ENCODE data around the gene LAMC2. TPM values are rescaled to one million over a fixed set of nuclear protein-coding genes. Genes with fewer than 3 reads are reported as not detected.

The LAMC2 gene
- total and polyA plus RNA-seq, 2 experiments from 2014 or later: 1.9 to 2.7 TPM

DNA sequence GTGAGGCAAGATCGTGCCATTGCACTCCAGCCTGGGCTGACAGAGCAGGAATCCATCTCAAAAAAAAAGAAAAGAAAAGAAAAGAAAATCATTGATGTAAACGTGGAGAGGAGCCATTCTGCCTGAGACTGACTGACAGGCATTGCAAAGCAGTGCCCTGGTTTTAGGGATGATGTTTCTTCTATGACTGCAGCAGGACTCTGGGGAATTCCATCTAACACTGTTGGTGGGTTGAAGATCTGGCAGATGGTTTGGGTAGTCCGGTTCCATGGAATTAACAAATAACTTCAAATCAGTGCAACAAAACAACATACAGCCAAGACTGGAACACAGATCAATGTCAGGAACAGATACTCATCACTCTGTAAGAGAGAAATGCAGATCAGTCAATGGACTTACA is 17.8 kb upstream of the LAMC2 start:
- H4K20me1 ChIP-seq (ENCODE audit: insufficient read depth): no peaks in the 10 kb centered on the region

GRCh38 chr1:183173828-183174227 is 12.2 kb upstream of the LAMC2 start:
- Histone ChIP-seq H3K9ac (no peak overlapping the region), H3K27ac (no peak overlapping the region), H3F3A (ENCODE audit: insufficient read depth) (no peaks in the 10 kb centered on the region), H3K4me3 (no peak overlapping the region), H3K9me3 (ENCODE audit: low read depth) (no peaks in the 10 kb centered on the region), H3K9me2 (ENCODE audit: insufficient read depth) (no peaks in the 10 kb centered on the region), H3K4me1 (ENCODE audit: insufficient read depth) (no peaks in the 10 kb centered on the region), H4K20me1 (ENCODE audit: insufficient read depth) (no peaks in the 10 kb centered on the region), H3K4me2 (ENCODE audit: unreplicated experiment) (no peak overlapping the region), H3K36me3 (ENCODE audit: low read depth) (no peaks in the 10 kb centered on the region), H3K79me2 (ENCODE audit: insufficient read depth) (no peaks in the 10 kb centered on the region), H2AFZ (no peak overlapping the region), H3K27me3 (replicated peaks; ENCODE audit: insufficient read depth) (no peaks in the 10 kb centered on the region)
- TF ChIP-seq EZH2phosphoT487 (IDR thresholded peaks at IDR 0.05; ENCODE audit: insufficient read depth, low read depth): no peak
- no peak for TF ChIP-seq EZH2 (IDR thresholded peaks at IDR 0.05; ENCODE audit: insufficient read depth, poor library complexity, severe bottlenecking)
- 76 to 85% methylated on average over 2 of the region's 2 CpGs for WGBS, 2 experiments (ENCODE audit: low coverage in 1 of 2, low lambda C conversion rate in 2 of 2, missing lambda C conversion rate in 2 of 2)
- no peak for DNase-seq
- in situ Hi-C loops (cut with MboI): no loop called here

More for the DNA sequence above, 17.8 kb upstream of the LAMC2 start:
- H3F3A ChIP-seq (ENCODE audit: insufficient read depth): peaks cover 17% of the 10 kb centered on the region
- no peaks in the 10 kb centered on the region for H3K79me2 ChIP-seq (ENCODE audit: insufficient read depth)
- no peak for TF ChIP-seq EZH2 (IDR thresholded peaks at IDR 0.05; ENCODE audit: insufficient read depth, poor library complexity, severe bottlenecking)
- TF ChIP-seq EZH2phosphoT487 (IDR thresholded peaks at IDR 0.05; ENCODE audit: insufficient read depth, low read depth): no peak
- H3K9ac ChIP-seq: no peak overlapping the region
- no peak overlapping the region for H3K4me3 ChIP-seq
- H3K9me2 ChIP-seq (ENCODE audit: insufficient read depth): no peaks in the 10 kb centered on the region
- in situ Hi-C loops (cut with MboI): no loop called here
- H3K4me1 ChIP-seq (ENCODE audit: insufficient read depth): peaks cover 21% of the 10 kb centered on the region
- no peaks in the 10 kb centered on the region for H3K9me3 ChIP-seq (ENCODE audit: low read depth)
- H3K36me3 ChIP-seq (ENCODE audit: low read depth): no peaks in the 10 kb centered on the region
- 37 to 41% methylated on average over 3 of the region's 3 CpGs for WGBS, 2 experiments (ENCODE audit: low coverage in 1 of 2, low lambda C conversion rate in 2 of 2, missing lambda C conversion rate in 2 of 2)
- no peaks in the 10 kb centered on the region for H3K27me3 ChIP-seq (replicated peaks; ENCODE audit: insufficient read depth)
- no peak overlapping the region for H2AFZ ChIP-seq
- no peak overlapping the region for H3K4me2 ChIP-seq (ENCODE audit: unreplicated experiment)
- DNase-seq: no peak
- no peak overlapping the region for H3K27ac ChIP-seq

DNA sequence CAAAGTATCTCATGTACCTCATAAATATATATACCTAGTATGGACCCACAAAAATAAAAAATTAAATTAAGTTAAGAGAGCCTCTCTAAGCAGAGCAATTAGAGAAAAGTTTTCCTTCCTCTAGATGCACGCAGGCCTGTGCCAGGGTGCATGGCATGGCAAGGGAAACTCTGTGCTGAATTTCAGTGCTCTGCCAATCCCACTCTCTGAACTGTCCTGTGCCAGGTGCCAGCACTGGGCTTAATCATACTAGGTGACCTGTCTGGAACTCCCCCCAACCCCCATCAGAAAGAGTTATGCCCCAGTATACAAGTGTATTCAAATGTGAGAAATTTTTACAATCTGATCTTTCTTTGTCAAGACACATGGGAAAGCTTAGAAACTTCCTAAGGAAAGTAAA is 10.4 kb upstream of the LAMC2 start:
- 100% methylated on average over 1 of the region's 1 CpG for WGBS, 2 experiments (ENCODE audit: low coverage in 1 of 2, low lambda C conversion rate in 2 of 2, missing lambda C conversion rate in 2 of 2)
- Histone ChIP-seq H3K4me3 (no peak overlapping the region), H3K9me2 (ENCODE audit: insufficient read depth) (no peaks in the 10 kb centered on the region), H2AFZ (no peak overlapping the region), H4K20me1 (ENCODE audit: insufficient read depth) (no peaks in the 10 kb centered on the region), H3K4me1 (ENCODE audit: insufficient read depth) (peaks cover 9% of the 10 kb centered on the region), H3K9me3 (ENCODE audit: low read depth) (no peaks in the 10 kb centered on the region), H3K4me2 (ENCODE audit: unreplicated experiment) (no peak overlapping the region), H3K9ac (no peak overlapping the region), H3F3A (ENCODE audit: insufficient read depth) (peaks cover 7% of the 10 kb centered on the region), H3K36me3 (ENCODE audit: low read depth) (no peaks in the 10 kb centered on the region), H3K27me3 (replicated peaks; ENCODE audit: insufficient read depth) (no peaks in the 10 kb centered on the region), H3K79me2 (ENCODE audit: insufficient read depth) (no peaks in the 10 kb centered on the region), H3K27ac (no peak overlapping the region)
- in situ Hi-C loops (cut with MboI): no loop called here
- TF ChIP-seq EZH2 (IDR thresholded peaks at IDR 0.05; ENCODE audit: insufficient read depth, poor library complexity, severe bottlenecking) (no peak), EZH2phosphoT487 (IDR thresholded peaks at IDR 0.05; ENCODE audit: insufficient read depth, low read depth) (no peak)
- DNase-seq: no peak

- H3K27ac ChIP-seq: no peak overlapping the region
- WGBS, 2 experiments (ENCODE audit: low coverage in 1 of 2, low lambda C conversion rate in 2 of 2, missing lambda C conversion rate in 2 of 2): 48 to 57% methylated on average over 7 of the region's 7 CpGs
- H4K20me1 ChIP-seq (ENCODE audit: insufficient read depth): no peaks in the 10 kb centered on the region
- no peak overlapping the region for H3K4me2 ChIP-seq (ENCODE audit: unreplicated experiment)
- H3K27me3 ChIP-seq (replicated peaks; ENCODE audit: insufficient read depth): no peaks in the 10 kb centered on the region
- no peak overlapping the region for H2AFZ ChIP-seq
- in situ Hi-C loops (cut with MboI): no loop called here
- no peak overlapping the region for H3K9ac ChIP-seq
- no peak for DNase-seq
- no peaks in the 10 kb centered on the region for H3K36me3 ChIP-seq (ENCODE audit: low read depth)
- peaks cover 19% of the 10 kb centered on the region for H3K4me1 ChIP-seq (ENCODE audit: insufficient read depth)
- peaks cover 25% of the 10 kb centered on the region for H3F3A ChIP-seq (ENCODE audit: insufficient read depth)
- no peaks in the 10 kb centered on the region for H3K9me3 ChIP-seq (ENCODE audit: low read depth)
- H3K79me2 ChIP-seq (ENCODE audit: insufficient read depth): no peaks in the 10 kb centered on the region
- no peaks in the 10 kb centered on the region for H3K9me2 ChIP-seq (ENCODE audit: insufficient read depth)
- no peak overlapping the region for H3K4me3 ChIP-seq
- TF ChIP-seq EZH2phosphoT487 (IDR thresholded peaks at IDR 0.05; ENCODE audit: insufficient read depth, low read depth) (no peak), EZH2 (IDR thresholded peaks at IDR 0.05; ENCODE audit: insufficient read depth, poor library complexity, severe bottlenecking) (no peak)
Measured at GRCh38 chr1:183178545-183178944, 7.5 kb upstream of the LAMC2 start.

GRCh38 chr1:183179033-183179432 is 7.0 kb upstream of the LAMC2 start:
- in situ Hi-C loops (cut with MboI): no loop called here
- H2AFZ ChIP-seq: no peak overlapping the region
- H3K79me2 ChIP-seq (ENCODE audit: insufficient read depth): no peaks in the 10 kb centered on the region
- H3F3A ChIP-seq (ENCODE audit: insufficient read depth): peaks cover 25% of the 10 kb centered on the region
- H3K9me2 ChIP-seq (ENCODE audit: insufficient read depth): no peaks in the 10 kb centered on the region
- H4K20me1 ChIP-seq (ENCODE audit: insufficient read depth): no peaks in the 10 kb centered on the region
- 80% methylated on average over 2 of the region's 2 CpGs for WGBS, 2 experiments (ENCODE audit: low coverage in 1 of 2, low lambda C conversion rate in 2 of 2, missing lambda C conversion rate in 2 of 2)
- H3K9me3 ChIP-seq (ENCODE audit: low read depth): no peaks in the 10 kb centered on the region
- no peak for DNase-seq
- no peak overlapping the region for H3K9ac ChIP-seq
- no peak overlapping the region for H3K4me3 ChIP-seq
- peaks cover 19% of the 10 kb centered on the region for H3K4me1 ChIP-seq (ENCODE audit: insufficient read depth)
- no peaks in the 10 kb centered on the region for H3K27me3 ChIP-seq (replicated peaks; ENCODE audit: insufficient read depth)
- TF ChIP-seq EZH2phosphoT487 (IDR thresholded peaks at IDR 0.05; ENCODE audit: insufficient read depth, low read depth) (no peak), EZH2 (IDR thresholded peaks at IDR 0.05; ENCODE audit: insufficient read depth, poor library complexity, severe bottlenecking) (no peak)
- H3K4me2 ChIP-seq (ENCODE audit: unreplicated experiment): no peak overlapping the region
- H3K36me3 ChIP-seq (ENCODE audit: low read depth): no peaks in the 10 kb centered on the region
- no peak overlapping the region for H3K27ac ChIP-seq
